GM06990 (cell line): ENCODE results near the gene STARD13.
A peak's percentile ranks its signal among the peaks of the same experiment; 100 is the strongest.

ENCODE experiments used
- DNase-seq: peaks from one replicate; pipeline ENCODE4 v3.0.0-alpha.2; 2011; ENCODE audit not compliant: insufficient read length; ENCODE audit errors: extremely low read depth
- H3K27me3 ChIP-seq: replicated peaks from 2 replicates; pipeline ENCODE4 v1.6.0; 2011; ENCODE audit warnings: low read length; ENCODE audit not compliant: control insufficient read depth, insufficient read depth
- H3K36me3 ChIP-seq: 2 replicates; pipeline ENCODE4 v1.5.1; 2011; ENCODE audit warnings: low read length; ENCODE audit not compliant: control insufficient read depth, insufficient read depth
- H3K4me3 ChIP-seq: replicated peaks from 2 replicates; pipeline ENCODE4 v1.5.1; 2011; ENCODE audit warnings: low read depth, mild to moderate bottlenecking, control low read depth, low read length
- CTCF ChIP-seq: IDR thresholded peaks from 2 replicates; pipeline ENCODE4 v1.5.1; 2011; ENCODE audit warnings: low read length, control low read depth, mild to moderate bottlenecking, inconsistent platforms; ENCODE audit not compliant: insufficient read depth, poor library complexity, severe bottlenecking

STARD13 gene

GRCh38 chr13:33096886-33097605, 188.5 kb downstream of the STARD13 start:
- H3K27me3 ChIP-seq = no peaks in the 10 kb centered on the region
- peak; percentile 29 for DNase-seq
- no peaks in the 10 kb centered on the region for H3K36me3 ChIP-seq
- TF ChIP-seq CTCF = no peak
- no peak overlapping the region for H3K4me3 ChIP-seq

GRCh38 chr13:33092073-33092987, 193.2 kb downstream of the STARD13 start:
- H3K36me3 ChIP-seq = no peaks in the 10 kb centered on the region
- no peaks in the 10 kb centered on the region for H3K27me3 ChIP-seq
- no peak for DNase-seq
- no peak for TF ChIP-seq CTCF
- no peak overlapping the region for H3K4me3 ChIP-seq

- H3K36me3 ChIP-seq = no peaks in the 10 kb centered on the region
- no peak for DNase-seq
- H3K27me3 ChIP-seq = no peaks in the 10 kb centered on the region
- no peak for TF ChIP-seq CTCF
- no peak overlapping the region for H3K4me3 ChIP-seq
Observed at GRCh38 chr13:33091415-33091774, 194.2 kb downstream of the STARD13 start.

GRCh38 chr13:33090755-33091414, 194.7 kb downstream of the STARD13 start:
- DNase-seq = no peak
- no peak overlapping the region for H3K4me3 ChIP-seq
- H3K27me3 ChIP-seq = no peaks in the 10 kb centered on the region
- TF ChIP-seq CTCF = no peak
- H3K36me3 ChIP-seq = no peaks in the 10 kb centered on the region

GRCh38 chr13:33089311-33089710, 196.2 kb downstream of the STARD13 start:
- Histone ChIP-seq H3K27me3 (no peaks in the 10 kb centered on the region), H3K36me3 (no peaks in the 10 kb centered on the region), H3K4me3 (no peak overlapping the region)
- no peak for DNase-seq
- no peak for TF ChIP-seq CTCF
